Smooth muscle cell (in vitro differentiated cells): ENCODE results near the gene TP53. TPM values are rescaled to one million over a fixed set of nuclear protein-coding genes. Genes with fewer than 3 reads are reported as not detected.

Source experiments
- DNase-seq: peaks from one replicate; lab custom pipeline; 2025; ENCODE audit not compliant: unreplicated experiment; lab: John Stamatoyannopoulos, UW
- H2AFZ ChIP-seq: fragments of 200-600 bp; sonication (generic); 2 replicates; pipeline ENCODE4 v1.6.0; 2016; ENCODE audit warnings: antibody characterized with exemption, low read depth, mild to moderate bottlenecking
- H3F3A ChIP-seq: fragments of 200-600 bp; sonication (generic); 2 replicates; pipeline ENCODE4 v1.6.0; 2017; ENCODE audit warnings: antibody characterized with exemption, low read depth
- H3K27ac ChIP-seq: fragments of 200-600 bp; sonication (generic); 2 replicates; pipeline ENCODE4 v1.5.1; 2016; ENCODE audit warnings: low read depth, mild to moderate bottlenecking
- H3K27me3 ChIP-seq: fragments of 200-600 bp; sonication (generic); 2 replicates; pipeline ENCODE4 v1.6.1; 2016; ENCODE audit warnings: low read depth, mild to moderate bottlenecking
- H3K36me3 ChIP-seq: fragments of 200-600 bp; sonication (generic); 2 replicates; pipeline ENCODE4 v1.5.1; 2016; ENCODE audit warnings: low read depth
- H3K4me1 ChIP-seq: fragments of 200-600 bp; sonication (generic); 2 replicates; pipeline ENCODE4 v1.5.1; 2016; ENCODE audit warnings: low read depth
- H3K4me2 ChIP-seq: fragments of 200-600 bp; sonication (generic); 2 replicates; pipeline ENCODE4 v1.6.0; 2016; ENCODE audit warnings: mild to moderate bottlenecking
- H3K4me3 ChIP-seq: fragments of 200-600 bp; sonication (generic); 2 replicates; pipeline ENCODE4 v1.5.1; 2016; ENCODE audit warnings: mild to moderate bottlenecking
- H3K79me2 ChIP-seq: fragments of 200-600 bp; sonication (generic); 2 replicates; pipeline ENCODE4 v1.6.0; 2016; ENCODE audit warnings: low read depth, mild to moderate bottlenecking
- H3K9ac ChIP-seq: fragments of 200-600 bp; sonication (generic); 2 replicates; pipeline ENCODE4 v1.6.0; 2016; ENCODE audit warnings: low read depth
- H3K9me3 ChIP-seq: fragments of 200-600 bp; sonication (generic); replicated peaks from 2 replicates; pipeline ENCODE4 v1.5.1; 2016; ENCODE audit warnings: low read depth
- H4K20me1 ChIP-seq: fragments of 200-600 bp; sonication (generic); 2 replicates; pipeline ENCODE4 v1.6.0; 2016; ENCODE audit warnings: low read depth
- CTCF ChIP-seq: fragments of 200-600 bp; sonication (generic); IDR thresholded peaks from 2 replicates; pipeline ENCODE4 v1.5.1; 2017; ENCODE audit warnings: borderline replicate concordance, mild to moderate bottlenecking, antibody characterized with exemption; ENCODE audit not compliant: insufficient read depth, poor library complexity, severe bottlenecking
- WGBS: methylation state at CpG from one replicate; pipeline ENCODE4 v1.1.7; 2016; ENCODE audit warnings: low lambda C conversion rate; 5-methylcytosine and 5-hydroxymethylcytosine counted together
- polyA plus RNA-seq: library from polyadenylated mRNA; unstranded; fragments of >200 nt; fragmentation: Nextera tagmentation; extraction: Ambion mirVana; gene quantifications from 2 replicates; pipeline ENCODE4 v1.2.1, GENCODE V29; 2016
- total RNA-seq: library from RNA; depleted of rRNA; stranded (reverse); fragments of >200 nt; gene quantifications from 2 replicates; pipeline ENCODE4 v1.2.3, GENCODE V29; 2014

The TP53 gene
- total and polyA plus RNA-seq, 2 experiments from 2014 or later: 21.1 to 55.1 TPM

- Histone ChIP-seq H3K4me1 (no peaks in the 10 kb centered on the region), H3K27me3 (no peaks in the 10 kb centered on the region), H3K9me3 (no peaks in the 10 kb centered on the region), H3K4me2 (no peak overlapping the region), H2AFZ (no peak overlapping the region), H3K4me3 (no peak overlapping the region), H3K79me2 (peaks cover 4% of the 10 kb centered on the region), H3K27ac (no peak overlapping the region), H3F3A (no peaks in the 10 kb centered on the region), H3K36me3 (peaks cover 11% of the 10 kb centered on the region), H4K20me1 (peaks cover 10% of the 10 kb centered on the region), H3K9ac (no peak overlapping the region)
- no peak for DNase-seq
- WGBS: 93% methylated on average over 2 of the region's 2 CpGs
- peak; percentile 41 for TF ChIP-seq CTCF
Measured at GRCh38 chr17:7673239-7673638, 14.1 kb downstream of the TP53 start.

GRCh38 chr17:7668482-7668881, 18.8 kb downstream of the TP53 start:
- Histone ChIP-seq H3K4me2 (no peak overlapping the region), H4K20me1 (no peaks in the 10 kb centered on the region), H3K9ac (no peak overlapping the region), H3K36me3 (peaks cover 5% of the 10 kb centered on the region), H2AFZ (no peak overlapping the region), H3F3A (no peaks in the 10 kb centered on the region), H3K27ac (no peak overlapping the region), H3K79me2 (no peaks in the 10 kb centered on the region), H3K4me1 (no peaks in the 10 kb centered on the region), H3K9me3 (no peaks in the 10 kb centered on the region), H3K27me3 (no peaks in the 10 kb centered on the region), H3K4me3 (no peak overlapping the region)
- WGBS: 96% methylated on average over 7 of the region's 7 CpGs
- no peak for DNase-seq
- no peak for TF ChIP-seq CTCF

DNA sequence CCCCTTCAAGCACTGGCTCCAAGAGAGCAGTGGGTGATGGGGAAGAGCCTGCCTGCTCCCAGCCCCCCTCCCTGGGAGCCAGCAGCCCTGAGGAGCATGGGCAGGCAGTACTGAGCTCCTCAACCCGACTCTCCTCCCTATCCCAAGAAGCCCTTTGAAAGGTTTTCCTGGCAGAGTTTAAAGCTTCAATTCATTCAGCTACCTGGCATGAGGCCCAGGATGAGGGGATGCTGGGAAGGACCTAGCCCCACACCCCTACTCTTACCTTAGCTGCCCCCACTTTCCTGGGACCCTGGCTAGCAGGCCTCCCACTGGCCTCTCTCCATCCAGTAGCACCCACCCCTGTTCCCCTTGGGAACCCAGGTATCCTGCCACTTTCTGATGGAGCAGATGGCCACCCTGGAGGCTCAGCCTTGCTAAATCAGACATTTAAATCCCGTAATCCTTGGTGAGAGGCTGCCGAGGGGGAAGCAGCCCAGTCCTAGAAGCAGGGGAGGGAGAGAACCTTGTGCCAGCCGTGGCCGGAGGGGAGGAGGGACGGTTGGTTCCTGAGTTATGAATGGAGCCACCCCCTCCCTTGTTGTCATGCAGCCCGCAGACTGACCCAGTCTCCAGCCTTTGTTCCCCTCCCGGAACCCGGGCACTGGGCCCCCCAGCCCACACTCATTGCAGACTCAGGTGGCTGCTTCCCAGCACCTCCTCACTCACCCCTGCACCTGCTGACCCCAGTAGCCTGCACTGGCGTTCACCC, 19.5 kb downstream of the TP53 start:
- H3F3A ChIP-seq: no peaks in the 10 kb centered on the region
- WGBS: 94% methylated on average over 10 of the region's 10 CpGs
- H3K27me3 ChIP-seq: no peaks in the 10 kb centered on the region
- no peak for DNase-seq
- no peak overlapping the region for H2AFZ ChIP-seq
- H3K9ac ChIP-seq: no peak overlapping the region
- H3K4me1 ChIP-seq: no peaks in the 10 kb centered on the region
- H3K9me3 ChIP-seq: no peaks in the 10 kb centered on the region
- no peaks in the 10 kb centered on the region for H4K20me1 ChIP-seq
- H3K4me2 ChIP-seq: no peak overlapping the region
- no peaks in the 10 kb centered on the region for H3K36me3 ChIP-seq
- no peak overlapping the region for H3K27ac ChIP-seq
- no peak overlapping the region for H3K4me3 ChIP-seq
- no peaks in the 10 kb centered on the region for H3K79me2 ChIP-seq
- TF ChIP-seq CTCF: no peak
